ENCODE results near the gene WWOX. TPM values are rescaled to one million over a fixed set of nuclear protein-coding genes. Genes with fewer than 3 reads are reported as not detected.

WWOX gene
- total RNA-seq, 1 donor from 2014 or later: 106 TPM

DNA sequence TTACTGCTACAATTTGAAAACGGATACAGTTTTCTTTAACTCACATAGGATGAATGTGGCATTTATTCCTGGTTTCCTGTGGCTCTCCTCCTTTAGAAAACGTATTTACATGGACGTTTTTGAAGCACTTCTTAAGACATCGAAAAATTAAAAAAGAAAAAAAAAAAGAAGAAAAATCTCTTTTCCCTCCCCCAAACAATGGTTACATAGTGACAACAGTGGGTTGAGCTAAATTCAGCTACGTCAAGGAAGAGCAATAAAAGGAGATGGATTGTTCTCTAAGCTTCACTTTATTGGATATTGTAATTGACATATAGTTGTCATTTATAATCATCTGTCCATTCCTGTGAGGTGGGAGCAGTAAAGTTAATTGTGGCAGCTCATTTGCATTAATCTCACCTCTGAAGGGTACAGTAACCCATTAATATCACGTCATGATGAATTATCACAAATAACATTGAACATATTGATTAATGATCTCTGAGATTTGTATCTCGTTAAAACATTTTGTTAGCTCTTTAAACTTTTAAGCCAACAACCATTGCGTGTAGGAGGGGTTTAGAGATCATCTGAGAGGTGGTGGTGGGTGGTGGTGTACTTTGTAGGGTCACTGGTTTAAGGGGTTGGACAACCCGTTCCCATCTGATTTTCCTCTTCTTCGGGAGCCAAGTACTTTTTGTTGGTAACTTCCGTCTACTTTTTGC lies 184.2 kb downstream of the WWOX start:
- Histone ChIP-seq H3K27me3 (no peaks in the 10 kb centered on the region), H3K4me3 (no peak overlapping the region), H3K36me3 (no peaks in the 10 kb centered on the region), H3K9me3 (no peaks in the 10 kb centered on the region), H3K27ac (no peak overlapping the region), H3K4me1 (no peaks in the 10 kb centered on the region)
- TF ChIP-seq, protein P1, sequence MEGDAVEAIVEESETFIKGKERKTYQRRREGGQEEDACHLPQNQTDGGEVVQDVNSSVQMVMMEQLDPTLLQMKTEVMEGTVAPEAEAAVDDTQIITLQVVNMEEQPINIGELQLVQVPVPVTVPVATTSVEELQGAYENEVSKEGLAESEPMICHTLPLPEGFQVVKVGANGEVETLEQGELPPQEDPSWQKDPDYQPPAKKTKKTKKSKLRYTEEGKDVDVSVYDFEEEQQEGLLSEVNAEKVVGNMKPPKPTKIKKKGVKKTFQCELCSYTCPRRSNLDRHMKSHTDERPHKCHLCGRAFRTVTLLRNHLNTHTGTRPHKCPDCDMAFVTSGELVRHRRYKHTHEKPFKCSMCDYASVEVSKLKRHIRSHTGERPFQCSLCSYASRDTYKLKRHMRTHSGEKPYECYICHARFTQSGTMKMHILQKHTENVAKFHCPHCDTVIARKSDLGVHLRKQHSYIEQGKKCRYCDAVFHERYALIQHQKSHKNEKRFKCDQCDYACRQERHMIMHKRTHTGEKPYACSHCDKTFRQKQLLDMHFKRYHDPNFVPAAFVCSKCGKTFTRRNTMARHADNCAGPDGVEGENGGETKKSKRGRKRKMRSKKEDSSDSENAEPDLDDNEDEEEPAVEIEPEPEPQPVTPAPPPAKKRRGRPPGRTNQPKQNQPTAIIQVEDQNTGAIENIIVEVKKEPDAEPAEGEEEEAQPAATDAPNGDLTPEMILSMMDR (IDR thresholded peaks at IDR 0.05): no peak
- intact Hi-C loops (cut with DNase I): no loop called here
- DNase-seq (ENCODE audit: low spot score in 2 of 2): no peak

DNA sequence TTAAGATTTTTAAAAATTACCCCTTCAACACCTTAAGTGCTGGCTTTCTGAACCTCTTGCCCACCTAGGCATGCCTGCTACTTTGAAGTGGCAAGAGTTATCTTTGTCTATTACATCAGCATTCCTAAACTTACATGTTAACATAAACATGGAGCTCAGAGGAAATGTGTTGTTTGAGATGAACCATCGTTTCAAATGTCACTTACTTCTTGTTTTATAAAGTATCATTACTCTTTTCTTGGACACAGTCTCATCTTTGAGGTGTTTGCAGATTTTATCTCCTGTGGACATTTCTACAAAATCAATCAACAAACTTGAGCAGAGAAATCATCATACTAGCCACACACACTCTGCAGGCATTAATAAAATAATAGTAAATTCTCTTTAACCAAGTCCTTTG lies 184.9 kb downstream of the WWOX start:
- intact Hi-C loops (cut with DNase I): no loop called here
- no peaks in the 10 kb centered on the region for H3K9me3 ChIP-seq
- no peak overlapping the region for H3K27ac ChIP-seq
- H3K4me3 ChIP-seq: no peak overlapping the region
- TF ChIP-seq, protein P1 (IDR thresholded peaks at IDR 0.05): no peak
- H3K4me1 ChIP-seq: no peaks in the 10 kb centered on the region
- H3K27me3 ChIP-seq: no peaks in the 10 kb centered on the region
- no peaks in the 10 kb centered on the region for H3K36me3 ChIP-seq
- DNase-seq (ENCODE audit: low spot score in 2 of 2): no peak

DNA sequence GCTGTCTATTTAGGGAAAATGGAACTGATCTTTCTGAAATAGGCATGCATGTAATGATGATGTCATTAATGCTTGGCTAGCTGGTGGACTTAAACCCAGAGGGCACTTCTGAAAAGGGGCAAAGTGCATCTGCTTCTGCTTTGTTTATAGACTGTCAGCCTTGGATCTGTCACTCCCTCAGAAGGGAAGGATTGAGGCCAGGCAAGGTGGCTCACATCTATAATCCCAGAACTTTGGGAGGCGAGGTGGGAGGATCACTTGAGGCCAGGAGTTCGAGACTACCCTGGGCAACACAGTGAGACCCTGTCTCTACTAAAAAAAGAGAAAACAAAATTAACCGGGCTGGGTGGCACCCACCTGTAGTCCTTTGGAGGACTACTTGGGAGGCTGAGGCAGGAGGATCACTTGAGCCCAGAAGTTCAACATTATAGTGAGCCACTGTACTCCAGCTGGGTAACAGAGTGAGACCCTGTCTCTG lies 185.5 kb downstream of the WWOX start:
- H3K36me3 ChIP-seq: no peaks in the 10 kb centered on the region
- H3K9me3 ChIP-seq: no peaks in the 10 kb centered on the region
- no peak overlapping the region for H3K27ac ChIP-seq
- no peaks in the 10 kb centered on the region for H3K4me1 ChIP-seq
- TF ChIP-seq, protein P1 (IDR thresholded peaks at IDR 0.05): no peak
- H3K27me3 ChIP-seq: no peaks in the 10 kb centered on the region
- intact Hi-C loops (cut with DNase I): no loop called here
- H3K4me3 ChIP-seq: no peak overlapping the region
- no peak for DNase-seq (ENCODE audit: low spot score in 2 of 2)

DNA sequence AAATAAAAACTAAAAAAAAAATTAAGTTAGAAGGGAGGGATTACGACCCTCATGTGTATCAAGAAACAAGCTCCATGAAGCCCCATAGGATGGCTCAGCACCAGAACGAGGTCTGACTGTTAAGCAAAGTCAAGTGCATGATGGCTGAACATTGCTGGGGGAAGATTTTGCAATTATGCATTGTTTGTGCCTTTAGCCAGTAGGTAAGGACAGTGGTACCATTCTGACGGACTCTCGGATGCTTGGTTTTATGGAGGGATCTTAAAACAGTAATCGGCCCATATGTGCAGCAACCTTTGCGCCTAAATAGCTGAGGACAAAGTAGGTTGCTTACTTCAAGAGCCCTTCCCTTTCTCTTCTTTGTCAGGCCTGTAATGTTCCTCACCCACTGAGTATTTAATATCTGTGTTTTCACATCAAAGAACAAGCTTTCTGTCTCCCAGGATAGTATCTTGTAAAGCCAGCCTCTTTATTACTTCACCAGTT lies 186.0 kb downstream of the WWOX start:
- H3K4me1 ChIP-seq: no peaks in the 10 kb centered on the region
- no peak for DNase-seq (ENCODE audit: low spot score in 2 of 2)
- H3K9me3 ChIP-seq: no peaks in the 10 kb centered on the region
- TF ChIP-seq, protein P1 (IDR thresholded peaks at IDR 0.05): no peak
- intact Hi-C loops (cut with DNase I): no loop called here
- no peaks in the 10 kb centered on the region for H3K27me3 ChIP-seq
- H3K27ac ChIP-seq: no peak overlapping the region
- no peaks in the 10 kb centered on the region for H3K36me3 ChIP-seq
- H3K4me3 ChIP-seq: no peak overlapping the region

DNA sequence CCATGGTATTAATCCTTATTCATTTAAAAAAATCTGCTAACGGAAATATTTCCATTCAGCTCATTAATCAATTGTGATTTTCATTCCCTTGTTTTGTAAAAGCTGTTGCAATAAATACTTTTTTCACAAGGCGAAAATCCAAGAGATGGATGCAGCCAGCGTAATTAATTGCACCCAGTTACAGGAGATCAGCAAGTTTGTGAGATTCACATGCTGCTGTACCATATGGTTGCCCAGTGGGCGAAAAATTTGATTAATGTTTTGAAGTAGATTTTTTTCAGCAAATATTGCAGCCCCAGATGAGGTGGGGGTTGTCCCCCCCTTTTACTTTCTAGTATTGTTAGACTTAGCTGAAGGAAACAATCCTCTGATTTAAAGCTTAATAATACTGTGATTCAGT lies 186.6 kb downstream of the WWOX start:
- no peaks in the 10 kb centered on the region for H3K9me3 ChIP-seq
- H3K4me1 ChIP-seq: no peaks in the 10 kb centered on the region
- TF ChIP-seq, protein P1 (IDR thresholded peaks at IDR 0.05): no peak
- no peak overlapping the region for H3K27ac ChIP-seq
- no peak overlapping the region for H3K4me3 ChIP-seq
- no peaks in the 10 kb centered on the region for H3K36me3 ChIP-seq
- intact Hi-C loops (cut with DNase I): no loop called here
- no peaks in the 10 kb centered on the region for H3K27me3 ChIP-seq
- DNase-seq (ENCODE audit: low spot score in 2 of 2): no peak
